K562 (cell line): ENCODE results near the gene EMC6. TPM values are rescaled to one million over a fixed set of nuclear protein-coding genes. Genes with fewer than 3 reads are reported as not detected.

Experiments used
- CEBPB ChIP-seq: fragments of 450-650 bp; IDR thresholded peaks from 2 replicates; pipeline ENCODE4 v1.6.1; 2016; ENCODE audit warnings: missing genetic modification characterization, missing compliant biosample characterization
- CTBP1 ChIP-seq: fragments of 450-650 bp; IDR thresholded peaks from 2 replicates; pipeline ENCODE4 v1.6.1; 2016; ENCODE audit warnings: borderline replicate concordance
- CXXC5 ChIP-seq: fragments of 250-450 bp; sonication (Bioruptor Pico); IDR thresholded peaks from 2 replicates; pipeline ENCODE4 v1.8.0; 2022; ENCODE audit warnings: inconsistent platforms, mild to moderate bottlenecking, moderate library complexity
- E2F1 ChIP-seq: sonication (generic); formaldehyde crosslinking; IDR thresholded peaks from 2 replicates; pipeline ENCODE4 v1.8.1; 2023; ENCODE audit warnings: mild to moderate bottlenecking, missing genetic modification reagents, moderate library complexity
- ESRRB ChIP-seq: fragments of 250-450 bp; sonication (Bioruptor Pico); IDR thresholded peaks from 2 replicates; pipeline ENCODE4 v1.5.0; 2020; ENCODE audit warnings: mild to moderate bottlenecking, moderate library complexity, borderline replicate concordance
- FOXJ3 ChIP-seq: sonication (generic); formaldehyde crosslinking; IDR thresholded peaks from 2 replicates; pipeline ENCODE4 v1.4.0; 2020; ENCODE audit warnings: mild to moderate bottlenecking, missing genetic modification reagents
- MAFG ChIP-seq: fragments of 450-650 bp; conservative IDR thresholded peaks from 2 replicates; pipeline ENCODE4 v1.6.1; 2016; ENCODE audit warnings: missing genetic modification characterization, missing compliant biosample characterization
- MEF2D ChIP-seq: conservative IDR thresholded peaks from 2 replicates; pipeline ENCODE4 v1.6.1; 2016; ENCODE audit warnings: low read depth, missing genetic modification characterization, missing compliant biosample characterization
- NFIC ChIP-seq: fragments of 450-650 bp; IDR thresholded peaks from 2 replicates; pipeline ENCODE4 v1.6.1; 2017; ENCODE audit warnings: mild to moderate bottlenecking, inconsistent platforms
- SMAD1 ChIP-seq: fragments of 150-350 bp; IDR thresholded peaks from 2 replicates; pipeline ENCODE4 v1.6.1; 2014; ENCODE audit warnings: low read length, low read depth; ENCODE audit not compliant: partially characterized antibody
- SMARCE1 ChIP-seq: fragments of 450-650 bp; IDR thresholded peaks from 2 replicates; pipeline ENCODE4 v1.7.1; 2016; ENCODE audit warnings: mild to moderate bottlenecking
- SRF ChIP-seq, 2 experiments: fragments of 250-450, 450-650 bp in 1 of 2; sonication (Bioruptor Pico) in 1 of 2; sonication (generic) in 1 of 2; formaldehyde crosslinking; IDR thresholded peaks; 2 replicates each; pipeline versions ENCODE4 v1.5.0 to v1.5.1; 2020 to 2022; ENCODE audit warnings: mild to moderate bottlenecking in 1 of 2, missing genetic modification reagents in 1 of 2
- U2AF2 ChIP-seq: fragments of 200-400 bp; formaldehyde crosslinking; optimal IDR thresholded peaks from 2 replicates; pipeline ENCODE3; 2017; ENCODE audit warnings: low read depth, mild to moderate bottlenecking, low read length
- ZNF133 ChIP-seq: fragments of 250-450 bp; sonication (Bioruptor Pico); IDR thresholded peaks from 2 replicates; pipeline ENCODE4 v1.4.0; 2020; ENCODE audit warnings: mild to moderate bottlenecking
- ZNF280A ChIP-seq: fragments of 450-650 bp; IDR thresholded peaks from 2 replicates; pipeline ENCODE4 v1.6.1; 2018; ENCODE audit warnings: mild to moderate bottlenecking, low read depth; ENCODE audit not compliant: partially characterized antibody
- ZNF311 ChIP-seq: fragments of 250-450 bp; sonication (Bioruptor Pico); IDR thresholded peaks from 2 replicates; pipeline ENCODE4 v1.4.0; 2020; ENCODE audit warnings: mild to moderate bottlenecking, moderate library complexity
- ZNF318 ChIP-seq, 2 experiments: fragments of 450-650 bp; IDR thresholded peaks; 2 replicates each; pipeline ENCODE4 v1.6.1; 2016; ENCODE audit warnings: mild to moderate bottlenecking in 2 of 2, borderline replicate concordance in 1 of 2, low read depth in 1 of 2, moderate library complexity in 1 of 2
- polyA plus RNA-seq, 8 experiments: library from polyadenylated mRNA; depleted of rRNA in 4 of 8; stranded (reverse) in 5 of 8; unstranded in 3 of 8; fragments of >200 nt; fragmentation: Nextera tagmentation in 2 of 8; fragmentation: Illumina TruSeq in 1 of 8; extraction: Ambion mirVana in 2 of 8; extraction: Trizol in 1 of 8; gene quantifications; 2 replicates each; pipeline versions ENCODE4 v1.2.1 to v1.2.3, GENCODE V29; 2011 to 2014; ENCODE audit warnings: inconsistent platforms in 1 of 8, missing spikeins in 1 of 8
- total RNA-seq, 7 experiments: library from RNA; depleted of rRNA in 6 of 7; stranded (reverse); fragments of >200 nt in 6 of 7; fragmentation: Illumina TruSeq in 2 of 7; extraction: Trizol in 2 of 7; gene quantifications; 2 replicates each; pipeline versions ENCODE4 v1.2.1 to v1.2.3, GENCODE V29; 2011 to 2021; ENCODE audit warnings: low replicate concordance in 1 of 7

The EMC6 gene
- total and polyA plus RNA-seq, 9 of the 15 experiments (the other 6 are each of a cell fraction or from before 2014, with no cell fraction given) = 2.9 to 136 (median 24.9) TPM

DNA sequence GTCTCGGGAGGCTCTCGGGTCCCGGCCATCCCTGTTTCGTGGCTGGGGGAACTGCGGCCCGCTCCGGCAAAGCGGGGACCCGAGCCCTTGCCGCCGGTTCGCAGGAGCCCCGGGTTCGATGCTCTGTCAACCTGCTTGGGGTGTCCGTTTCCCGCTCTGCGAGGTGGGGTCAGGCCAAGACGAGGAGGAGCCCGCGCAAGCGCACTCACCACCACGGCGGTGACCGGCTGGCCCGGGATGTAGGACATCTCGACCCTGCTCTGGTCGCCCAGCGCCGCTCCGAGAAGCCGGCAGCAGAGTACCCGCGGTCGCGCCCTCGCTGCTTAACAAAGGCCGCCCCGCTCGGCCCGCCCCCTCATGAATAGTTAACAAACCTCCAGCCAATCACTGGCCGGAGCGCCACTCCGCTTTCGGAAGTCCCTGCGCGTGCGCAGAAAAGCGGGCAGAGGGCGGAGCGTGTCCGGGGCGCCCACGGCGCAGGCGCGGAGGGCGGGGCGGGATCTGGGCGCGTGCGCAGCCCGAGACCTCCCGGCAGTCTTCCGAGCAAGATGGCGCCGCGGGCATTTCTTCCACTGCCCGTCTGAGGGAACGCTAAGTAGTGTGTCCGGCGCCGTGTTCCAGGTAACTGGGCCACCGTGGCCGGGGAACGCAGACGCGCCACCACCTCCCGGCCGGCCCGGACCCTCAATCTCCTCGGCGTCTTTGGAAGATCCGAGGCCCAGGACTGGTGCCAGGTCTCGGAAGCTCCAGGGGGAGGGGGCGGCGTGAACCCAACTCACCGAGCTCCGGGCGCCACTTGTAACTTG is at the start of gene EMC6, which contains the start of gene TAX1BP3 (continued):
- TF ChIP-seq MEF2D = no peak
- peak; percentile 78 for TF ChIP-seq CTBP1
- no peak for TF ChIP-seq U2AF2
- TF ChIP-seq ESRRB (CRISPR knock-in tag) = no peak
- no peak for TF ChIP-seq ZNF133 (CRISPR knock-in tag)
- 0 out of 4 replicates have a peak, but pooled peaks of 1 of the 2 experiments have one; percentile 42 for TF ChIP-seq SRF (CRISPR knock-in tag; IDR thresholded peaks at IDR 0.05)
- TF ChIP-seq ZNF280A = no peak
- no peak for TF ChIP-seq ZNF318 (IDR thresholded peaks at IDR 0.05; ENCODE audit: borderline replicate concordance in 1 of 2, low read depth in 1 of 2)
- TF ChIP-seq SMAD1 = peak; percentile 46
- no peak for TF ChIP-seq CEBPB (tag)
- TF ChIP-seq MAFG (tag) = no peak
- TF ChIP-seq NFIC = peak; percentile 58
- no peak for TF ChIP-seq ZNF311
- no peak for TF ChIP-seq SMARCE1
- no peak for TF ChIP-seq E2F1
- peak; percentile 34; the same call in 1 of the 2 replicates for TF ChIP-seq CXXC5 (CRISPR knock-in tag)
- TF ChIP-seq FOXJ3 = no peak
